ENCODE data around the gene ANOS1. TPM values are rescaled to one million over a fixed set of nuclear protein-coding genes. Genes with fewer than 3 reads are reported as not detected.
A peak's percentile ranks its signal among the peaks of the same experiment; 100 is the strongest.

Gene ANOS1
- total RNA-seq, 1 experiment from 2014 or later = 54.9 TPM

DNA sequence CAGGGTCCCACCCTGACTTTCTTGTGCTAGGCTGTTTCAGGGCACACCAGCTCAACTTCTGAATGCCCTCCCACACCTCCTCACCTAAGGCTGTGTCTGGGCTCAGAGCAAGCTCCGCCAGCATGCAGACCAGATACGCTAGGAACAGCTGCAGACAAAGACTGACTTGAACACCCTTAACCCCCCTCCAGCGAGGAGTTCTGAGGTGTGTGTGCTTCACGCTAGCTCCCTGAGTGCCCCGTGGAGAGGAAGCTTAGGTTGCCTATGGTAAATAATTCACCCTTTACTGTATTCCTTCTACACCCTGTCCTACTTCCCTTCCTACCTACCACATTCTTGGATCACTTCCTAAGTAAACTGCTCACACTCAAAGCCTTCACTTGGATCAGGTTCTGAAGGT lies 152.3 kb downstream of the ANOS1 start:
- DNase-seq = no peak
- no peak overlapping the region for H2BK120ac ChIP-seq (ENCODE audit: low read depth, low read length, poor library complexity, severe bottlenecking)
- Mint-ChIP-seq H3K9me3 (no peaks in the 10 kb centered on the region), H3K4me1 (peaks cover 9 to 15% of the 10 kb centered on the region in 2 experiments; a peak in 3 of 4 replicates), H3K4me3 (no peak overlapping the region), H3K36me3 (ENCODE audit: insufficient read depth in 1 of 3, low read depth in 3 of 3) (peaks cover 27 to 42% (median 30%) of the 10 kb centered on the region in 3 experiments), H3K27me3 (ENCODE audit: low read depth) (no peaks in the 10 kb centered on the region), H3K27ac (peak overlapping the region in 1 of 3 experiments; percentile 80; a peak in 4 of 7 replicates)
- H3K4ac ChIP-seq (ENCODE audit: low read depth, low read length) = no peak overlapping the region
- no peak overlapping the region for H3K14ac ChIP-seq (ENCODE audit: insufficient read depth, low read length)
- H3K79me2 ChIP-seq (ENCODE audit: insufficient read depth, low read length) = no peaks in the 10 kb centered on the region
- H3K27me3 ChIP-seq (ENCODE audit: insufficient read depth, low read length) = no peaks in the 10 kb centered on the region
- no peak overlapping the region for H3K18ac ChIP-seq (ENCODE audit: insufficient read length, low read depth, low read length)
- no peak overlapping the region for H4K8ac ChIP-seq (replicated peaks; ENCODE audit: insufficient read length, low read depth, low read length)
- no peaks in the 10 kb centered on the region for H4K20me1 ChIP-seq (ENCODE audit: control insufficient read depth, insufficient read depth, insufficient read length)
- H4K5ac ChIP-seq (ENCODE audit: insufficient read length, low read depth, low read length) = no peak overlapping the region
- H3K9me3 ChIP-seq (ENCODE audit: control insufficient read depth, low read depth, low read length) = no peaks in the 10 kb centered on the region
- TF ChIP-seq, protein P1, sequence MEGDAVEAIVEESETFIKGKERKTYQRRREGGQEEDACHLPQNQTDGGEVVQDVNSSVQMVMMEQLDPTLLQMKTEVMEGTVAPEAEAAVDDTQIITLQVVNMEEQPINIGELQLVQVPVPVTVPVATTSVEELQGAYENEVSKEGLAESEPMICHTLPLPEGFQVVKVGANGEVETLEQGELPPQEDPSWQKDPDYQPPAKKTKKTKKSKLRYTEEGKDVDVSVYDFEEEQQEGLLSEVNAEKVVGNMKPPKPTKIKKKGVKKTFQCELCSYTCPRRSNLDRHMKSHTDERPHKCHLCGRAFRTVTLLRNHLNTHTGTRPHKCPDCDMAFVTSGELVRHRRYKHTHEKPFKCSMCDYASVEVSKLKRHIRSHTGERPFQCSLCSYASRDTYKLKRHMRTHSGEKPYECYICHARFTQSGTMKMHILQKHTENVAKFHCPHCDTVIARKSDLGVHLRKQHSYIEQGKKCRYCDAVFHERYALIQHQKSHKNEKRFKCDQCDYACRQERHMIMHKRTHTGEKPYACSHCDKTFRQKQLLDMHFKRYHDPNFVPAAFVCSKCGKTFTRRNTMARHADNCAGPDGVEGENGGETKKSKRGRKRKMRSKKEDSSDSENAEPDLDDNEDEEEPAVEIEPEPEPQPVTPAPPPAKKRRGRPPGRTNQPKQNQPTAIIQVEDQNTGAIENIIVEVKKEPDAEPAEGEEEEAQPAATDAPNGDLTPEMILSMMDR (conservative IDR thresholded peaks at IDR 0.05) = no peak
- no peak overlapping the region for H2BK5ac ChIP-seq (ENCODE audit: insufficient read length, low read length)
- no peak overlapping the region for H2AFZ ChIP-seq (ENCODE audit: low read length)
- no peak overlapping the region for H4K91ac ChIP-seq (ENCODE audit: insufficient read length, low read depth, low read length)
- H3K23ac ChIP-seq (ENCODE audit: insufficient read length, low read depth, low read length) = no peak overlapping the region
- H2BK15ac ChIP-seq (ENCODE audit: low read depth, low read length) = no peak overlapping the region
- H3K79me1 ChIP-seq (ENCODE audit: insufficient read depth, low read depth, low read length, poor library complexity, severe bottlenecking) = no peaks in the 10 kb centered on the region
- H3K27ac ChIP-seq (ENCODE audit: insufficient read length, low read depth, low read length) = no peak overlapping the region
- no peak overlapping the region for H2BK20ac ChIP-seq (ENCODE audit: low read depth, low read length, poor library complexity, severe bottlenecking)
- H3K9ac ChIP-seq (ENCODE audit: extremely low read depth, insufficient read length, low read length) = no peak overlapping the region
- H3K4me1 ChIP-seq (ENCODE audit: insufficient read depth, low read length) = no peaks in the 10 kb centered on the region
- no peak overlapping the region for H3K4me2 ChIP-seq (ENCODE audit: insufficient read depth, insufficient read length, low read length)
- H2BK12ac ChIP-seq (ENCODE audit: insufficient read length, low read depth, low read length) = no peak overlapping the region
- H3K23me2 ChIP-seq (ENCODE audit: insufficient read length, low read depth, low read length, poor library complexity, severe bottlenecking) = no peaks in the 10 kb centered on the region
- no CpG with 5 or more reads among the region's 5 CpGs for WGBS (ENCODE audit: extremely low coverage, insufficient read length, low lambda C conversion rate)
- no peak overlapping the region for H3T11ph ChIP-seq (ENCODE audit: low read length)
- H2AK5ac ChIP-seq (ENCODE audit: insufficient read length, low read length) = no peak overlapping the region
- no peak overlapping the region for H3K56ac ChIP-seq (ENCODE audit: insufficient read length, low read depth, low read length)
